HG03064 (cell line): ENCODE measurements around the gene OCSTAMP.

Experiments
- ATAC-seq: cut with Tn5 transposase; IDR thresholded peaks from one replicate; pipeline ENCODE4 v1.9.1; 2021; ENCODE audit warnings: low read depth; ENCODE audit not compliant: unreplicated experiment

OCSTAMP gene

DNA sequence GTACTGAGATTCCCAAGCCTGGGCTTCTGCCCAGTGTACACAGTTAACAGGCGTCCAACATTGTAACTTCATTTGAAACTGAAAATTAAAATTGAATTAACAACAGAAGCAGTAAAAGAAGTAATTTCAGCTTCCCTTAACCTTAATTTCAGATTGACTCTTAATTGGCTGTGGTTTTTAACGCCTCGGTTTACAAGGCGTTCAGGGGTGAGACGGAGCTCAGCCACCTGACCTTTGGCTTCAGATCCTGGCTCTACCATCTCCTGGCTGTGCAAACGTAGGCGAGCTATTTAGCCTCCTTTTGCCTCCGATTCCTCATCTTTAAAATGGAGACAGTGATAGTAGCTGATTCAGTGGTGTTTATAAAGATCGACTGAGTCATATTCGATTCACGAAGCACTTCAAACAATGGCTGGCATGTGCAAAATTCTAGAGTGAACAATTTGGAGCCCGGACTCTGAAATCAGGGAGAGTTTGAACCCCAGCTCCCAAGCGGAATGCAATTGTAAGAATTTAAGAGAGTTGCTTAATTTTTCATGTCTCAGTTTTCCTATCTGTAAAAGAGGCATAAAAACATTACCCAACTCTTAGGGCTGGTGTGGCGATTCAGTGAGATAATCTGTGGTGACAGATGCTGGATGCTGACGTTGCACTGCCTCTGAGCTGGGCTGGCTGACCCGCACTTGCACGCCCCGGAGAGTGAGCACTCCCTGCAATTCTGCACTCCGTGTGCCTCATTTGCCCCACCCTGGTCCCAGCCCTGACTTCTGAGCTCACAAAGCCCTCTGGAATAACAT, 23.5 kb upstream of the OCSTAMP start:
- no peak for ATAC-seq

DNA sequence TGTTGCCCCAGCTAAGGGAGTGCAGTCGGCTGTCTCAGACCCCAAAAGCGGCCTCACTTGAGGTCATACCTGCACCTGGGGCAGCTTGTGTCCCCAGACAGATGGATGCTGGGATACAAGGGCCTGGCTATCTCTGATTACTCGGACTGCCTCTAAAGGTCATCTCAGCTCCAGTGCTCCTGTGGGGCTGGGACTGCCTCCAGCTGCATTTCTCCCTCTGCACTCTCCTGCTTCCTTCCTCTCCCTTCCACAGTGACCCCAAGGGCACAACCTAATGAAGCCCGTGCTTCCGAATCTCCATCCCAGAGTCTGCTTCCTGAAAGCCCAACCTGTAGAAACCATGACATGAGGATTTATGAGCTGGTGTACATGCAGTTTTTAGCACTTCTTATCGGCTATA, 22.8 kb upstream of the OCSTAMP start:
- no peak for ATAC-seq

DNA sequence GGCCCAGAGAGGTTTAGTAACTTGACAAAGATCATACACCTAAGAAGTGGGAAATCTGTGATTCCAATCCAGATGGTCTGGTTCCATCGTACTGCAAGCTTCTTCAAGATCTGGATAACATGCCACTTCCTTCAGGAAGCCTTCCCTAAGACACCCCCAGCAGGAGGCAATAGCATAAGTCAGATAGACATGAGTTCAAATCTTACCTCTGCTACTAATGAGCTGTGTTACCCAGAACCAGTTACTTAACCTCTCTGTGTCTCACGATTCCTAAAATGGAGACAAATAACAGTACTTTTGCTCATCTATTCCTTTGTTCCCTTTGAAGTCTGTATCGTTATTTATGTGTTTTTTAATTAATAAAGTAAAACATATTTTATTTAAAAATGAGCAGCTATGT, 22.3 kb upstream of the OCSTAMP start:
- ATAC-seq = no peak

DNA sequence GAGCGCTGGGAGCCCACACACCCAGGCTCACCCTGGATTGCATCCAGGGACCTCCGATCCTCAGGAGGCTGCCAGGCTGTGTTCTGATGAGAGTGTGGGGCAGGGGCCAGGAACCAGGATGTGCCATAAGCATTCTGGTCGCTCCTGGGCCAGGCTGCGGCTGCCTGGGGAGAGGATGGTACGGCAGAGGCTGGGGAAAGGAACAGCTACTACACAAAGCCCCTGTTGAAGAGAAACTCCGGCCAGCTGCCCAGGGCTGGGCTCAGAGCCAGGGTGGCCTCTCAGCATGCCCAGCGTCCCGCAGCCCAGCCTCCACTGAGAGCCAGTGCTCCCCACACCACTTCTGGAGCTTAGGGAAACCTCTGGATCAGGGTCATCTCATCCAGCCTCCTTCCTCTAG, 21.7 kb upstream of the OCSTAMP start:
- ATAC-seq = no peak

GRCh38 chr20:46571418-46571817, 21.0 kb upstream of the OCSTAMP start:
- no peak for ATAC-seq

DNA sequence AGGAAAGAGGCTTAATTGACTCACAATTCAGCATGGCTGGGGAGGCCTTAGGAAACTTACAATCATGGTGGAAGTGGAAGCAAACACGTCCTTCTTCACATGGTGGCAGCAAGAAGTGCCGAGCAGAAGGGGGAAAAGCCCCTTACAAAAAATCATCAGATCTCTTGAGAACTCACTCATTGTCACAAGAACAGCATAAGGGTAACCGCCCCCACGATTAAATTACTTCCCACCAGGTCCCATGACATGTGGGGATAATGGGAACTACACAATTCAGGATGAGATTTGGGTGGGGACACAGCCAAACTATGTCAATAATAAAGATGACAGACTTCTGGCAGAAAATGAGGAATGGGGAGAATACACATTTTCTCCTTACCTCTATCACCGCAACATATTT, 20.5 kb upstream of the OCSTAMP start:
- ATAC-seq = no peak

- ATAC-seq = no peak
Measured at GRCh38 chr20:46569961-46570360, 19.5 kb upstream of the OCSTAMP start.

GRCh38 chr20:46568570-46569129, 18.2 kb upstream of the OCSTAMP start:
- ATAC-seq = no peak

- no peak for ATAC-seq
Measured at GRCh38 chr20:46566125-46566524, 15.7 kb upstream of the OCSTAMP start.

DNA sequence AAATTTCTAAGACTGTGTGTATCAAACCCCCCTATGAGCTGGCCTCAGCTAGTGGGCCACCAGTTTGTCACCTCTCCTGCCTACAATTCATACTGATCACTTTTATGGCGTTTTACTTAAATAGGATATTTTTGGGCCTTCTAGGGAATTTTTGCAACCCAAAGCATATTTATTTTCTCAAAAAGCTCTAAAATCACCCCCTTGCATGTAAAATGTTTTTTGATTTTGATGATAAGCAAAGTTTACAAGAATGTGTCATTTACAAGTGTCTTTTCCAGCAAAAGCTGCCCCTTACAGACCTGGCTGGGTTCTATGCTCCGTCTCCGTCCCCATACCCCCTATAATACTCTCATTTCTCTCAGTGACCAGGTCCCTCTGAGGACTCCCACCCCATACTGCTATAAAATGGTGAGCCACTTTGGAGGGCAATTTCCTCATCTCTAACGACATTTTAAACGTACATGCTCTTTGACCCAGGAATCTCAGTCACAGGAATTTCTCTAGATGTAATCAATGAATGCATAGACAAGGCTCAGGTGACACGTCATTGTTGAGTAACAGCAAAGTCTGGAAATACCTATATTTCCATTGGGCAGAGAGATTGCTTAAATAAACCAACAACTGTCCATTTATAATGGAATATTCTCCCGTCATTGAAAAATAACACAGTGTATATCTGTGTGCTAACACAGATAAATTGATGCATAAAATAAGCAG, 13.9 kb upstream of the OCSTAMP start:
- ATAC-seq = no peak

DNA sequence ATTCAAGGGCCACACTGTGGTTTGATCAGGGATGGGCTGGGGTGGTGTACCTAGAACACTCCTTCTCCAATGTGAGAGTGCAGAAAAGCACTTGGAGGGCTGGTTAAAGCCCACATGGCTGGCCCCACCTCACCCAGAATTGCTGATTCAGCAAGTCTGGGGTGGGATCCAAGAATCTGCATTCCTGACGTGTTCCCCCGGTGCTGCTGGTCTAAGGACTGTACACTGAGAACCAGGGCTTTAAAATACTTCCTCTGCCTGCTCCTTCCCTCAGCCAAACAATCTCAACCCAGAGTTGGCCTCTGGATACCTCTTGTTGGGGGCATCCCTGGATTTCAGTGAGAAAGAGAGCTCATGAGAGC, 13.4 kb upstream of the OCSTAMP start:
- ATAC-seq = no peak

GRCh38 chr20:46563170-46563859, 12.9 kb upstream of the OCSTAMP start:
- ATAC-seq = no peak

DNA sequence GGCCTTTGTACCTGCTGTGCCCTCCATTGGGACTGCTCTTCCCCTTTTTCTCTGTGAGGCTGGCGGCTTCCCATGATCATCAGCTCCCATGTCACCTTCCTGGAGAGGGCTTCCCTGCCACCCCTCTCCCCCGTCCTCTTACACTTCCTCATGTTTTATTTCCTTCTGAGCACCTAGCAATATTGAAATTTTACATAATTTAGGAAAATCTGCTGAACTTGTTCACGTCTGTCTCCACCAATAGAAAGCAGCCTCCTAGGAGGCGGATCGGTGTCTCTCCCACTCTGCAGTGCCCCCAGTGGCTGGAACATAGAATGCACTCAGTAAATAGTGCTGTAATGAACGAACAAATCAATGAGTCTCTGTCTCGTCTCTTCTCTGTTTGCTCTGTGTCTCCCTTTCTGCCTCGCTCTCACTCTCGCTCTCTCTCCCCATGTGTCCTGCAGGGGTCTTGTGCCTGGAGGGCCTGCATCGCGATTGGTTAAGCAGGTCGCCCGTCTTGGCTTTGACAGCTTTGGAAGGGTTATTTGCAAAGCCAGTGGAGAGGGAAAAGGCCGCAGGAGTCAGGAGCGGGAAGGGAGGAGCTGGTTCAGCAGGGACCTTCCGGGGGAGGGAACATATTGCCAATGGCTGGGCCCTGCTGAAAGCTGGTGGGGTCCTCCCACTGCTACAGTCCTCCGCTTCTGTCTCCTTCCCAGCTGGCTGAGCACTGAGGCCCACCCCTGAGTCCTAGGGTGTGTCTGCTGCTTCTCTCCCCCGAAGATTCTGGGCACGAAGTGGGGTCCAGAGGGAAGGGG, 12.1 kb upstream of the OCSTAMP start:
- no peak for ATAC-seq

DNA sequence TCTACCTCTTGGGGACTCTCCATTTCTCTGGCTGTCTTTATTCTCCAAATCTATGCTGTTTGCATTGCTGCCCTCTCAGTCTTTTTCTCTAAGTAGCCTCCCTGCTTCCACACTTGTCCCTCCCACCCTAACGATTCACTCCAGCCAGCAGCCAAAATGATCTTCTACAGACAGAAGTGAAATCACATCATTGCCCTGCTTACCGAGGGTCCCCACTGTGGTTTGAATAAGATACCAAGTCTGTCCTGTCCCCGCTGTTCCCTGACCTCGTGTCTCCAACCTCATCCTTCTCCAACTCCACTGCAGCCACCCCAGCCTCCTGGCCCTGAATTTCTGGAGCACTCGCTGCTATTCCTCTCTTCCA, 11.5 kb upstream of the OCSTAMP start:
- no peak for ATAC-seq

DNA sequence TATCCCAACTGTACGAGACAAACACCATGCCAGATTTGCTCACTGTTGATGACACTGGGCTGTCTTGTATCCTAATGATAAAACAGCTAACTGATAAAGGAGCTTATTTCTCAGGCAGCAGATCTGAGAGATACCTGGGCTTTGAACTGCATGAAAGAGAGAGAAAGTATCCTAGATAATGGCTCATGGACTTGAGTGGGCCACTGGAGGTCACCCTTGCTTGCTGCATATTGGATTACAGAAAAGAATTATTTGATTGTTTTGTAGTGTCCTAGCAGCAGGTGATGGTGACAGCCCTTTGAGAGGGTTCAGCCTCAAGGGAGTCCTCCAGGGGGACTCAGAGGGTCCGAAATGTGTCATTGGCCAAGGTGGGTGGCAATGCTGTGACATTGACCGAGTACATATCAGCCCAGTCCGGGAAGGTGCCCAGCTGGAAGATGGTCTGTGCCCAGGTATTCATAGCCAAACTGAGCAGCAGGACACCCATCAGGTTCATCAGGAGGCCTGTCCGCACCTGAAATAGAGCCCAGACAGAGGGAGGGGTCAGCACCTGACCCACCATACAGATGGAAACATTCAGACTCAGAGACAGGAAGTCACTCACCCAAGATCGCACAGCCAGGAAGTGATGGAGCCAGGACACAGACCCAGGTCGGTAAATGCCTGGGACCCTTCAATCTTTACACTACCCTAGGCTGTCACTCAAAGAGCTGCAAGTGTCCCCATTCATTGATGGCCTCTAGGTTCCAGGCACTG, 9.4 kb upstream of the OCSTAMP start:
- no peak for ATAC-seq

DNA sequence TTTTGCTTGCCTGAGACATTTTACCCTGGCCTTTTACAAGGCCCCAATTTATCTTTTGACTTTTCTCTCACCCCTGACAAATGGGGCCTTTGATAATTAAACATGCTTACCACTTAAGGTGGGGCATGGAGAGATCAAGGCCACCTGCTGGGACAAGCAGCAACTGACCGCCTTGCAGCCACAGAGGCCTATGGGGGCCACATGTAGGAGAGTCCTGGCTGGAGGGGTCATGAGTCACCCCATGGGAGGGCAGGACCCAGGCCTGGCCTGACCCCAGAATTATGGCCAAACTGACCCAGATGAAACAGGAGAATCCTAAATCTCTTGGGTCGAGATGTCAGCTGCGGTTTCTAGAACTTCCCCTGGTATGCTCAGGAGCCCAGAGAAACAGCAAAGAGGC, 8.5 kb upstream of the OCSTAMP start:
- ATAC-seq = no peak

GRCh38 chr20:46558511-46558959, 8.1 kb upstream of the OCSTAMP start:
- ATAC-seq = no peak

DNA sequence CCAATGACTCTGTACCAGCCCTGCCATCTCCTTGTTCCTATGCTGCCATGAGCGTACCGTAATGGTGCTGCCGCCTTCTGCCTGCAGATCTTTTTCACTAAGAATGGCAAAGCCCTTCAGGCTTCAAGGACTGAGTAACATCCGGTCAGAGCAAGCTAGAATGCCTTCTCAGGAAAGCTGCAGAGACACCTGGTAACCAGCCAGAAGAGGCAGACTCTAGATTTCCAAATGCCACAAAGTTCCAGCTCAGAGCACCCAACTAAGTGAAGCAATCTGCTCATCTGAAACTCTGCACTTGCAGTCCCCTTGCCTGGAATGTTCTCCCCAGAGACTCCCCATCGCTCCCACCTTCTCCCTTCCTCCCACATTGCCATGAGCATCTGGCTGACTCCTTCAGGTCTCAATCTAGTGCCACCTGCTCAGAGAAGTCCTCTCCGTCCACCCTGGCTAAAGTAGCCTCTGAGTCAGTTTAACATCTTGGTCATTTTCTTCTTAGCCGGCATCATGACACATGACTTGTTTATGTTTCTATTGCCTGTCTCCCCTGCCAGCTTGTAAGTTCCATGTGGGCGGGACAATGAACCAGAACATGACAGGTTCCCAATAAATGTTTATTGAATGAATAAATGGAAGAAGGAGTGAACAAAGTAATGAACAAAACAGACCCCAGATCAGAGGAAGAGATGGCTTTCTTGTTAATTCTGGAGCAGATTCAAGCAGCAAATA, 6.9 kb upstream of the OCSTAMP start:
- ATAC-seq = no peak

- no peak for ATAC-seq
Measured at GRCh38 chr20:46555370-46555956, 5.0 kb upstream of the OCSTAMP start.
